ENCODE measurements around the gene CAPN2.

DNA sequence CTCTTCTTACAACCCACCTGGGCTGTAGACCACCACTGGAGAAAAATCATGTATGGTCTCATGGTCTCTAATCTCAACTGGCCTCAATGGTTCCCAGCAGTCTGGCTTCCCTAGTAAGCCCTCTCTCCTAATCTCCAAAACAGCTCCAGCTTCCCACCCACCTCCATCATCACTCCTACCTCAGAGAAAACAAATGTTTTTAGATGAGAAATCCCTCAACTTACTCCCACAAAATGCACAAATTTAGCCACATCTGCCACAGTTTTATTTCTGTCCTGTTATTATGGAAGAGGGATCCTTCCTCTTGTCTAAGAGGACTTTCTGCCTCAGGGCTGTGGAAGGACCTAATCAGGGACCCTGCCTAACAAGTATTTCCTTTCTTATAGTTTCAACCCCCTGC, 101.3 kb downstream of the CAPN2 start:
- no peak for TF ChIP-seq GATA2 (IDR thresholded peaks at IDR 0.05; ENCODE audit: low read depth, low read length)
- no peak for TF ChIP-seq GATA3 (IDR thresholded peaks at IDR 0.05; ENCODE audit: low read depth, low read length)

Data from SH-SY5Y (cell line).